ENCODE results near the gene GAB3. TPM values are rescaled to one million over a fixed set of nuclear protein-coding genes. Genes with fewer than 3 reads are reported as not detected.

The GAB3 gene
- total RNA-seq, 1 experiment from 2014 or later, result 0.17 TPM

DNA sequence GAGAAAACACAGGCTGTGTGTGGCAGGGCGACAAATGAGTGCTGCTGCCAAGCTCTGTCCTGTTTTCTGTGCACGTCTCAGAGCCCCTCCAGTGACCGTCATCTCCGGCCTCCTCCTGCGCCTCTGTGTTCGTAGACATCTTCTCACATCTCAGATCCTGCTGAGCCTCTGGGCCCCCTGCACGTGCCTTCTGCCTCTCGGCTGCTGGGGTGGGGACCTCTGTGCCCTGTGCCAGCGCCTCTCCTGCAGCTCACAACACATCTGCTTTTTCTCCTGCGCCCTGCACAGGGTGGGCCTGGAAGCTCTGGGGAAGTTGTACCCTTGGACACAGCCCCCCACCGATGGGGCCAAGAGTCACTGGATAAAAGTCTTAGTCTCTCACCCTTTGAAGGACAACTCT is 95.1 kb downstream of the GAB3 start:
- no peaks in the 10 kb centered on the region for H3F3A ChIP-seq (ENCODE audit: insufficient read depth, low read depth)
- intact Hi-C loops (cut with micrococcal nuclease; ENCODE audit: unreplicated experiment), result no loop called here
- no peak for TF ChIP-seq EZH2 (IDR thresholded peaks at IDR 0.05; ENCODE audit: low read depth)
- TF ChIP-seq, protein P1, sequence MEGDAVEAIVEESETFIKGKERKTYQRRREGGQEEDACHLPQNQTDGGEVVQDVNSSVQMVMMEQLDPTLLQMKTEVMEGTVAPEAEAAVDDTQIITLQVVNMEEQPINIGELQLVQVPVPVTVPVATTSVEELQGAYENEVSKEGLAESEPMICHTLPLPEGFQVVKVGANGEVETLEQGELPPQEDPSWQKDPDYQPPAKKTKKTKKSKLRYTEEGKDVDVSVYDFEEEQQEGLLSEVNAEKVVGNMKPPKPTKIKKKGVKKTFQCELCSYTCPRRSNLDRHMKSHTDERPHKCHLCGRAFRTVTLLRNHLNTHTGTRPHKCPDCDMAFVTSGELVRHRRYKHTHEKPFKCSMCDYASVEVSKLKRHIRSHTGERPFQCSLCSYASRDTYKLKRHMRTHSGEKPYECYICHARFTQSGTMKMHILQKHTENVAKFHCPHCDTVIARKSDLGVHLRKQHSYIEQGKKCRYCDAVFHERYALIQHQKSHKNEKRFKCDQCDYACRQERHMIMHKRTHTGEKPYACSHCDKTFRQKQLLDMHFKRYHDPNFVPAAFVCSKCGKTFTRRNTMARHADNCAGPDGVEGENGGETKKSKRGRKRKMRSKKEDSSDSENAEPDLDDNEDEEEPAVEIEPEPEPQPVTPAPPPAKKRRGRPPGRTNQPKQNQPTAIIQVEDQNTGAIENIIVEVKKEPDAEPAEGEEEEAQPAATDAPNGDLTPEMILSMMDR (conservative IDR thresholded peaks at IDR 0.05), result no peak
- no peaks in the 10 kb centered on the region for H3K9me2 ChIP-seq (ENCODE audit: insufficient read depth)
- H3K27me3 ChIP-seq (ENCODE audit: insufficient read depth, low read depth), result peaks cover 35% of the 10 kb centered on the region
- CTCF ChIA-PET, result no interaction called here
- H3K4me1 ChIP-seq (replicated peaks; ENCODE audit: insufficient read depth), result no peaks in the 10 kb centered on the region
- H3K79me2 ChIP-seq (ENCODE audit: low read depth), result no peaks in the 10 kb centered on the region
- H3K27ac ChIP-seq, result no peak overlapping the region
- H3K36me3 ChIP-seq (ENCODE audit: low read depth), result no peaks in the 10 kb centered on the region
- no peak overlapping the region for H3K4me2 ChIP-seq
- no peaks in the 10 kb centered on the region for H3K9me3 ChIP-seq (ENCODE audit: insufficient read depth, low read depth)
- DNase-seq, result no peak
- H4K20me1 ChIP-seq (ENCODE audit: insufficient read depth), result no peaks in the 10 kb centered on the region
- H3K4me3 ChIP-seq, result no peak overlapping the region
- POLR2A ChIA-PET (ENCODE audit: unreplicated experiment), result no interaction called here
- BruUV-seq (replicated peaks), result no TSS peak
- no peak overlapping the region for H2AFZ ChIP-seq

DNA sequence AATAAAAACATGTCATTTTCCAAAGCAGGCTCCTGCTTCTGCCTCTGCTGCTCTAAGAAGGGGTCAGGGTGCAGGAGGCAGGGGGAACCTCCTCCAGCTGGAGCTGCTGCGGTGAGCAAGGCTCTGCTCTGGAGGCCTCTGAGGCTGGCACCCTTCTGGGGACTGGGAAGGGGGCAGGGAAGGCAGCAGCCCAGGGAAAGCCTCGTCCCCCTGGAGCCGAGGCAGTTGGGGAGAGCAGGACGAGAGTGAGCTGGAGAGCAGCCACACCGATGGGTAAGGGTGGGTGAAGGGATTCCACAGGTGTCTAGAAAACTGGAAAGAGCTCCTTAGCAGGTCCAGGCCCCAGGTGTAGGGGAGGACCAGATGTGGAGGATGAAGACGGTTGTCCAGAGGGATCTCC is 95.5 kb downstream of the GAB3 start:
- no peak overlapping the region for H3K27ac ChIP-seq
- H3K36me3 ChIP-seq (ENCODE audit: low read depth), result no peaks in the 10 kb centered on the region
- no peaks in the 10 kb centered on the region for H3K9me3 ChIP-seq (ENCODE audit: insufficient read depth, low read depth)
- DNase-seq, result no peak
- ChIA-PET POLR2A (ENCODE audit: unreplicated experiment) (no interaction called here), CTCF (no interaction called here)
- H3K4me3 ChIP-seq, result no peak overlapping the region
- no peaks in the 10 kb centered on the region for H3K9me2 ChIP-seq (ENCODE audit: insufficient read depth)
- no peaks in the 10 kb centered on the region for H3F3A ChIP-seq (ENCODE audit: insufficient read depth, low read depth)
- TF ChIP-seq, protein P1 (conservative IDR thresholded peaks at IDR 0.05), result no peak
- TF ChIP-seq EZH2 (IDR thresholded peaks at IDR 0.05; ENCODE audit: low read depth), result no peak
- H3K27me3 ChIP-seq (ENCODE audit: insufficient read depth, low read depth), result peaks cover 35% of the 10 kb centered on the region
- no peaks in the 10 kb centered on the region for H3K79me2 ChIP-seq (ENCODE audit: low read depth)
- BruUV-seq (replicated peaks), result no TSS peak
- H4K20me1 ChIP-seq (ENCODE audit: insufficient read depth), result no peaks in the 10 kb centered on the region
- H3K4me2 ChIP-seq, result no peak overlapping the region
- H3K4me1 ChIP-seq (replicated peaks; ENCODE audit: insufficient read depth), result no peaks in the 10 kb centered on the region
- intact Hi-C loops (cut with micrococcal nuclease; ENCODE audit: unreplicated experiment), result no loop called here
- H2AFZ ChIP-seq, result no peak overlapping the region

DNA sequence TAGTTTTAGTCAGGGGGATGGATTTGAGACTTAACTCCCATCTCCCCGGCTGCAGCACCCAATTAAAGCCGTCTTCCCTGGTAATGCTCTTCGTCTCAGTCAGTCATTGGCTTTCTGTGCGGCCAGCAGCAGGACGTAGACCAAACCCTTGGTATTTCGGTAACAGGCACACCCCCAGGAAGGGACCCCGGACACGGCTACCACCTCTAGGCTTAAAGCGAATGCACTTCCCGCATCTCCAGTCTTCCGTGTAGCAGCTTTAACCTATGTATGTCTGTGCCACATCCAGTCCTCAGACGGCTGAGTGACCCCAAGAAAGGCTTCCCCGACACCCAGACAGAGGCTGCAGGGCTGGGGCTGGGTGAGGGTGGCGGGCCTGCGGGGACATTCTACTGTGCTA is 96.0 kb downstream of the GAB3 start:
- H3K4me1 ChIP-seq (replicated peaks; ENCODE audit: insufficient read depth), result no peaks in the 10 kb centered on the region
- intact Hi-C loops (cut with micrococcal nuclease; ENCODE audit: unreplicated experiment), result no loop called here
- H4K20me1 ChIP-seq (ENCODE audit: insufficient read depth), result no peaks in the 10 kb centered on the region
- no peak overlapping the region for H3K4me2 ChIP-seq
- H3K79me2 ChIP-seq (ENCODE audit: low read depth), result no peaks in the 10 kb centered on the region
- no TSS peak for BruUV-seq (replicated peaks)
- no peaks in the 10 kb centered on the region for H3K9me3 ChIP-seq (ENCODE audit: insufficient read depth, low read depth)
- H3K27ac ChIP-seq, result no peak overlapping the region
- H2AFZ ChIP-seq, result no peak overlapping the region
- ChIA-PET POLR2A (ENCODE audit: unreplicated experiment) (no interaction called here), CTCF (no interaction called here)
- H3K4me3 ChIP-seq, result no peak overlapping the region
- no peaks in the 10 kb centered on the region for H3K9me2 ChIP-seq (ENCODE audit: insufficient read depth)
- no peak for TF ChIP-seq EZH2 (IDR thresholded peaks at IDR 0.05; ENCODE audit: low read depth)
- TF ChIP-seq, protein P1 (conservative IDR thresholded peaks at IDR 0.05), result no peak
- H3F3A ChIP-seq (ENCODE audit: insufficient read depth, low read depth), result no peaks in the 10 kb centered on the region
- peaks cover 37% of the 10 kb centered on the region for H3K27me3 ChIP-seq (ENCODE audit: insufficient read depth, low read depth)
- DNase-seq, result no peak
- H3K36me3 ChIP-seq (ENCODE audit: low read depth), result no peaks in the 10 kb centered on the region

All from PC-9 (cell line).